ENCODE measurements around the gene SLC35E3.

SLC35E3 gene

DNA sequence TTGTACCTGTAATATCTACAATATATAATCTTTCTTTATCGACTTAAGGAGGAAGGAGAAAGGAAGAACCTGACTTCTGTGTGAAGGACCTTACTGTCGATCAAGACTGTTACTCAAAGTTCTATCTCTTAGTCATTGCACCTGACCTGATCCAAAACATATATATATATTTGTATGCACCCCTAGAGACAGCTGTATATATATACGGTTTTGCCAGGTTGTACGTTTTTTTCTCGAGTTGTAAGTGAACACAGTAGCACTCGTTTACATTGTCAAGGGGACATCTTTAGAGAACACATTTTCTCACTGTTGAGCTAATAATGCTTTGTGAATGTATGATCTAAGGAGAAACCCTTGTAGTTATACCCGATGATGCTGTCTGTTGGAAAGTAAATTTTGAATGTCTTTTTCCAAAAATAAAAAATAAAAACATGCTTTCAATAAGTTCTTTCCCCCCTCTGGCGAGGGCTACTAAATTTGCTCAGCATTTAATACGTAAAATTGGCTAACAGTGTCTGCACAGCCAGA, 536 bp upstream of the SLC35E3 start:
- Histone ChIP-seq H3K9me3 (ENCODE audit: insufficient read depth, low read length) (no peaks in the 10 kb centered on the region), H3K9me2 (replicated peaks; ENCODE audit: insufficient read depth, low read length) (no peaks in the 10 kb centered on the region), H3K4me2 (ENCODE audit: low read depth, low read length, poor library complexity, severe bottlenecking) (peak overlapping the region; percentile 87), H3K27ac (ENCODE audit: low read depth, low read length) (peak overlapping the region; percentile 69), H4K20me1 (ENCODE audit: low read depth, low read length) (no peaks in the 10 kb centered on the region), H3K4me3 (ENCODE audit: insufficient read depth, low read length, poor library complexity, severe bottlenecking) (peak overlapping the region; percentile 62), H3F3A (ENCODE audit: insufficient read depth) (peaks cover 38% of the 10 kb centered on the region), H3K36me3 (ENCODE audit: low read length) (peaks cover 14% of the 10 kb centered on the region), H2AFZ (ENCODE audit: low read depth, low read length, severe bottlenecking) (peak overlapping the region; percentile 81), H3K27me3 (ENCODE audit: low read length) (no peaks in the 10 kb centered on the region), H3K79me2 (ENCODE audit: insufficient read depth, low read length) (peaks cover 19% of the 10 kb centered on the region), H3K9ac (ENCODE audit: low read length) (peak overlapping the region; percentile 75)
- TF ChIP-seq, protein P1, sequence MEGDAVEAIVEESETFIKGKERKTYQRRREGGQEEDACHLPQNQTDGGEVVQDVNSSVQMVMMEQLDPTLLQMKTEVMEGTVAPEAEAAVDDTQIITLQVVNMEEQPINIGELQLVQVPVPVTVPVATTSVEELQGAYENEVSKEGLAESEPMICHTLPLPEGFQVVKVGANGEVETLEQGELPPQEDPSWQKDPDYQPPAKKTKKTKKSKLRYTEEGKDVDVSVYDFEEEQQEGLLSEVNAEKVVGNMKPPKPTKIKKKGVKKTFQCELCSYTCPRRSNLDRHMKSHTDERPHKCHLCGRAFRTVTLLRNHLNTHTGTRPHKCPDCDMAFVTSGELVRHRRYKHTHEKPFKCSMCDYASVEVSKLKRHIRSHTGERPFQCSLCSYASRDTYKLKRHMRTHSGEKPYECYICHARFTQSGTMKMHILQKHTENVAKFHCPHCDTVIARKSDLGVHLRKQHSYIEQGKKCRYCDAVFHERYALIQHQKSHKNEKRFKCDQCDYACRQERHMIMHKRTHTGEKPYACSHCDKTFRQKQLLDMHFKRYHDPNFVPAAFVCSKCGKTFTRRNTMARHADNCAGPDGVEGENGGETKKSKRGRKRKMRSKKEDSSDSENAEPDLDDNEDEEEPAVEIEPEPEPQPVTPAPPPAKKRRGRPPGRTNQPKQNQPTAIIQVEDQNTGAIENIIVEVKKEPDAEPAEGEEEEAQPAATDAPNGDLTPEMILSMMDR (IDR thresholded peaks at IDR 0.05; ENCODE audit: insufficient read depth, low read length, poor library complexity, severe bottlenecking): no peak
- no peak for TF ChIP-seq EZH2phosphoT487 (conservative IDR thresholded peaks at IDR 0.05; ENCODE audit: low read length)

DNA sequence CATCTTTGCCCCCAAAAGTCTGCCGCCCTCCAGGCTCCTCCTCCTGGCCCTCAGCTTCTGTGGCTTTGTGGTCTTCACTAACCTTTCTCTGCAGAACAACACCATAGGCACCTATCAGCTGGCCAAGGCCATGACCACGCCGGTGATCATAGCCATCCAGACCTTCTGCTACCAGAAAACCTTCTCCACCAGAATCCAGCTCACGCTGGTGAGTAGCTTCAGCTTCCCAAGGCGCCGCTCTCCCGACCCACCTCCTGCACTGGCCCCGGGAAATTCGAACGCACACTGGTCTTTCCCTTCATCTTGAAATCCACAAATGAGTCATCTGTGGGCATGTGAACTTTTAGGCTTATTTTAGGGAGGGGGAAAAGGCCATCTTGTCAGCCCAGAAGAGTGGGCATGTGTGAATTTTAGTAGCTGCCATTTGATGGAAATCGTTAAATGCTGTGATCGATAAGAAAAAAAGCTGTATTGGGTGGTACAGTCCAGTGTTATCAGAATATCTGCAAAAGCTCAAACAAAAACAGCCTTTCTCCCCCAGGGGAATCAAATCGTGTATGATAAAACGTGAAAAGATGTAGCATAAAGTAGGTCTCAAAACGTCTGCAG, 700 bp downstream of the SLC35E3 start:
- Histone ChIP-seq H3K79me2 (ENCODE audit: insufficient read depth, low read length) (peaks cover 19% of the 10 kb centered on the region), H3K27me3 (ENCODE audit: low read length) (no peaks in the 10 kb centered on the region), H3K4me2 (ENCODE audit: low read depth, low read length, poor library complexity, severe bottlenecking) (peak overlapping the region; percentile 87), H3K27ac (ENCODE audit: low read depth, low read length) (peak overlapping the region; percentile 53), H3K36me3 (ENCODE audit: low read length) (peaks cover 11% of the 10 kb centered on the region), H2AFZ (ENCODE audit: low read depth, low read length, severe bottlenecking) (peak overlapping the region; percentile 46), H3K9me2 (replicated peaks; ENCODE audit: insufficient read depth, low read length) (no peaks in the 10 kb centered on the region), H3K4me3 (ENCODE audit: insufficient read depth, low read length, poor library complexity, severe bottlenecking) (peak overlapping the region; percentile 62), H3F3A (ENCODE audit: insufficient read depth) (peaks cover 29% of the 10 kb centered on the region), H3K9me3 (ENCODE audit: insufficient read depth, low read length) (no peaks in the 10 kb centered on the region), H3K9ac (ENCODE audit: low read length) (peak overlapping the region; percentile 75), H4K20me1 (ENCODE audit: low read depth, low read length) (no peaks in the 10 kb centered on the region)
- TF ChIP-seq EZH2phosphoT487 (conservative IDR thresholded peaks at IDR 0.05; ENCODE audit: low read length): no peak
- TF ChIP-seq, protein P1 (IDR thresholded peaks at IDR 0.05; ENCODE audit: insufficient read depth, low read length, poor library complexity, severe bottlenecking): no peak

- H3K27ac ChIP-seq (ENCODE audit: low read depth, low read length): no peak overlapping the region
- H2AFZ ChIP-seq (ENCODE audit: low read depth, low read length, severe bottlenecking): no peak overlapping the region
- H3K9ac ChIP-seq (ENCODE audit: low read length): no peak overlapping the region
- H3K9me2 ChIP-seq (replicated peaks; ENCODE audit: insufficient read depth, low read length): no peaks in the 10 kb centered on the region
- no peaks in the 10 kb centered on the region for H3K9me3 ChIP-seq (ENCODE audit: insufficient read depth, low read length)
- no peak overlapping the region for H3K4me2 ChIP-seq (ENCODE audit: low read depth, low read length, poor library complexity, severe bottlenecking)
- peaks cover 11% of the 10 kb centered on the region for H3K36me3 ChIP-seq (ENCODE audit: low read length)
- H3K27me3 ChIP-seq (ENCODE audit: low read length): no peaks in the 10 kb centered on the region
- no peak overlapping the region for H3K4me3 ChIP-seq (ENCODE audit: insufficient read depth, low read length, poor library complexity, severe bottlenecking)
- H4K20me1 ChIP-seq (ENCODE audit: low read depth, low read length): no peaks in the 10 kb centered on the region
- peaks cover 19% of the 10 kb centered on the region for H3K79me2 ChIP-seq (ENCODE audit: insufficient read depth, low read length)
- H3F3A ChIP-seq (ENCODE audit: insufficient read depth): peaks cover 7% of the 10 kb centered on the region
- TF ChIP-seq EZH2phosphoT487 (conservative IDR thresholded peaks at IDR 0.05; ENCODE audit: low read length): no peak
- TF ChIP-seq, protein P1 (IDR thresholded peaks at IDR 0.05; ENCODE audit: insufficient read depth, low read length, poor library complexity, severe bottlenecking): no peak
These were observed 3.5 kb downstream of the SLC35E3 start for GRCh38 chr12:68749443-68749842.
